ENCODE data around the gene SLC16A2.

Gene SLC16A2

DNA sequence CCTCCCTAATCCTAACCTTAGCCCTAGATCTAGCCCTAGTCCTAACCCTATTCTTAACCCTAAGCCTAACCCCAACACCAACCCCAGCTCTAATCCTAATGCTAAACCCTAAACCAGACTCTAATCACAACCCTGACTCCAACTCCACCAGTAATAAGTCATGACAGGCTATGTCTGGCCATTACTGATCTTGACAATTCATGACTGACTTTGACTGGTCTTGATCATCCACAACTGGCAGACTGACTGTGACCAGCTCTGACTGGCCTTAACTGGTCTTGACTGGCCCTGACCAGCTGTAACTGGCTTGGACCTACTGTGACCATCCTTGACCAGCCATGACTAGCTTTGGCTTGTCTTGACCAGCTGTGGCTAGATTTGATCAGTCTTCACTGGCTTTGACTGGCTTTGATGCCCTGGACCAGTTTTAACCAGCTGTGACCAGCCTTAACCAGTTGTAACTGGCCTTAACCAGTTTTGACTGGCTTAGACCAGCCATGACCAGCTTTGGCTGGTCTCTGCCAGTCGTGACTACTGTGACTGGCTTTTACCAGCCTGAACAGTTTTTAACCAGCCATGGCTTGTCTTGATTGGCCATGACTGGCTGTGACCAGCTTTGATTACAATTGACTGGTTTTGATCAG, 124.7 kb downstream of the SLC16A2 start:
- Histone ChIP-seq H3K79me2 (ENCODE audit: insufficient read depth, low read length) (no peaks in the 10 kb centered on the region), H3K4me2 (ENCODE audit: insufficient read depth, low read length) (no peak overlapping the region), H3K27ac (ENCODE audit: low read length) (no peak overlapping the region), H3K9me3 (ENCODE audit: insufficient read depth, low read length, severe bottlenecking) (no peaks in the 10 kb centered on the region), H2AFZ (ENCODE audit: low read depth, low read length) (no peak overlapping the region), H3K4me3 (ENCODE audit: low read depth in 1 of 2, low read length in 2 of 2) (no peak overlapping the region), H3K4me1 (ENCODE audit: insufficient read depth, low read length) (peaks cover 4% of the 10 kb centered on the region; the same call in 1 of the 2 replicates), H3K36me3 (ENCODE audit: insufficient read depth, low read length) (no peaks in the 10 kb centered on the region), H3K27me3 (ENCODE audit: insufficient read depth, low read length, poor library complexity) (no peaks in the 10 kb centered on the region), H4K20me1 (ENCODE audit: insufficient read depth, low read length) (no peaks in the 10 kb centered on the region), H3K9ac (ENCODE audit: low read depth, low read length) (no peak overlapping the region)
- DNase-seq (no peak), ATAC-seq (ENCODE audit: insufficient read depth, low read depth) (no peak)
- TF ChIP-seq, protein P1, sequence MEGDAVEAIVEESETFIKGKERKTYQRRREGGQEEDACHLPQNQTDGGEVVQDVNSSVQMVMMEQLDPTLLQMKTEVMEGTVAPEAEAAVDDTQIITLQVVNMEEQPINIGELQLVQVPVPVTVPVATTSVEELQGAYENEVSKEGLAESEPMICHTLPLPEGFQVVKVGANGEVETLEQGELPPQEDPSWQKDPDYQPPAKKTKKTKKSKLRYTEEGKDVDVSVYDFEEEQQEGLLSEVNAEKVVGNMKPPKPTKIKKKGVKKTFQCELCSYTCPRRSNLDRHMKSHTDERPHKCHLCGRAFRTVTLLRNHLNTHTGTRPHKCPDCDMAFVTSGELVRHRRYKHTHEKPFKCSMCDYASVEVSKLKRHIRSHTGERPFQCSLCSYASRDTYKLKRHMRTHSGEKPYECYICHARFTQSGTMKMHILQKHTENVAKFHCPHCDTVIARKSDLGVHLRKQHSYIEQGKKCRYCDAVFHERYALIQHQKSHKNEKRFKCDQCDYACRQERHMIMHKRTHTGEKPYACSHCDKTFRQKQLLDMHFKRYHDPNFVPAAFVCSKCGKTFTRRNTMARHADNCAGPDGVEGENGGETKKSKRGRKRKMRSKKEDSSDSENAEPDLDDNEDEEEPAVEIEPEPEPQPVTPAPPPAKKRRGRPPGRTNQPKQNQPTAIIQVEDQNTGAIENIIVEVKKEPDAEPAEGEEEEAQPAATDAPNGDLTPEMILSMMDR (IDR thresholded peaks at IDR 0.05; ENCODE audit: borderline replicate concordance, extremely low read depth, low read length, poor library complexity, severe bottlenecking), result no peak
- no peak for TF ChIP-seq EZH2 (IDR thresholded peaks at IDR 0.05; ENCODE audit: borderline replicate concordance, low read depth, low read length, severe bottlenecking)

DNA sequence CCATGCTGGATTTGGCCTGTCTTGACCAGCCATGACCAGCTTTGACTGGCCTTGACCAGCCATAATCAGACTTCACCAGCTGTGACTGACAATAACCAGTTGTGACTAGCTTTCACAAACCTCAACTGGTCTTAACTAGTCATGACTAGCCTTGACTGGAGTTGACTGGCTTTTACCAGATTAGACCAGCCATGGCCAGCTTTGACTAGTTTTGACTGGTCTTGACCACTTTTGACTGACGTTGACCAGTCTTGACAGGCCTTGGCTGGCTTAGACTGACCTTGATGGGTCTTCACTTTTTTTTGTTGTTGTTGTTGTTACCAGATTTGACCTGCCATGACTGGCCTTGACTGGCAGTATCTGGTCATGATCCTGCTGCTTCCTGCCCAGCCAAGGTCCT, 125.7 kb downstream of the SLC16A2 start:
- Histone ChIP-seq H3K4me2 (ENCODE audit: insufficient read depth, low read length) (no peak overlapping the region), H3K27me3 (ENCODE audit: insufficient read depth, low read length, poor library complexity) (no peaks in the 10 kb centered on the region), H3K79me2 (ENCODE audit: insufficient read depth, low read length) (no peaks in the 10 kb centered on the region), H3K9ac (ENCODE audit: low read depth, low read length) (no peak overlapping the region), H3K36me3 (ENCODE audit: insufficient read depth, low read length) (no peaks in the 10 kb centered on the region), H4K20me1 (ENCODE audit: insufficient read depth, low read length) (no peaks in the 10 kb centered on the region), H2AFZ (ENCODE audit: low read depth, low read length) (no peak overlapping the region), H3K4me1 (ENCODE audit: insufficient read depth, low read length) (peaks cover 4% of the 10 kb centered on the region; the same call in 1 of the 2 replicates), H3K4me3 (ENCODE audit: low read depth in 1 of 2, low read length in 2 of 2) (no peak overlapping the region), H3K27ac (ENCODE audit: low read length) (no peak overlapping the region), H3K9me3 (ENCODE audit: insufficient read depth, low read length, severe bottlenecking) (no peaks in the 10 kb centered on the region)
- no peak for TF ChIP-seq EZH2 (IDR thresholded peaks at IDR 0.05; ENCODE audit: borderline replicate concordance, low read depth, low read length, severe bottlenecking)
- TF ChIP-seq, protein P1 (IDR thresholded peaks at IDR 0.05; ENCODE audit: borderline replicate concordance, extremely low read depth, low read length, poor library complexity, severe bottlenecking), result no peak
- ATAC-seq (ENCODE audit: insufficient read depth, low read depth), result no peak
- no peak for DNase-seq

DNA sequence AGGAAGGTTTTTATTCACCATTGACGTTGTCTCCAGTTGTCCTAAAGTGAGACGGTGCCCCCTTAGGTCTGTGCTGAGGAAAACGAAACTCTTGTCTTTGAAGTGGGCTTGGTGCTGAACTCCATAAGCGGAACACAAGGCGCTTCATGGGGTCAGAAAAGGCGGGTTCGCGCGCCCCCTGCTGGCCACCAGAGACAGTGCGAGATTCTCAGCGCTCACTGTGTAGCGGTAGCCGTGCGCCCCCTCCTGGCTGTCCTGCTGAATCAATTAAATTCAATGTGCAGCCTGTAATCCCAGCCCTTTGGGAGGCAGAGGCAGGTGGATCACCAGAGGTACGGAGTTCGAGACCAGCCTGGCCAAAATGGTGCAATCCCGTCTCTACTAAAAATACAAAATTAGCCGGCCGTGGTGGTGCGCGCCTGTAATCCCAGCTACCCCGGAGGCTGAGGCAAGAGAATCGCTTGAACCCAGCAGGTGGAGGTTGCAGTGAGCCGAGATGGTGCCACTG, 129.1 kb downstream of the SLC16A2 start:
- Histone ChIP-seq H3K4me1 (ENCODE audit: insufficient read depth, low read length) (peaks cover 4% of the 10 kb centered on the region; the same call in 1 of the 2 replicates), H3K4me3 (ENCODE audit: low read depth in 1 of 2, low read length in 2 of 2) (peak overlapping the region in 1 of 2 experiments; percentile 49; a peak in 2 of 4 replicates), H2AFZ (ENCODE audit: low read depth, low read length) (peak overlapping the region; percentile 79), H3K4me2 (ENCODE audit: insufficient read depth, low read length) (peak overlapping the region; percentile 69), H3K27me3 (ENCODE audit: insufficient read depth, low read length, poor library complexity) (no peaks in the 10 kb centered on the region), H4K20me1 (ENCODE audit: insufficient read depth, low read length) (no peaks in the 10 kb centered on the region), H3K9me3 (ENCODE audit: insufficient read depth, low read length, severe bottlenecking) (no peaks in the 10 kb centered on the region), H3K36me3 (ENCODE audit: insufficient read depth, low read length) (no peaks in the 10 kb centered on the region), H3K79me2 (ENCODE audit: insufficient read depth, low read length) (no peaks in the 10 kb centered on the region), H3K27ac (ENCODE audit: low read length) (peak overlapping the region; percentile 52; the same call in 1 of the 2 replicates), H3K9ac (ENCODE audit: low read depth, low read length) (0 out of 2 replicates have a peak overlapping the region, but pooled peaks have one; percentile 28)
- ATAC-seq (ENCODE audit: insufficient read depth, low read depth) (peak; percentile 97), DNase-seq (peak; percentile 84)
- TF ChIP-seq, protein P1 (IDR thresholded peaks at IDR 0.05; ENCODE audit: borderline replicate concordance, extremely low read depth, low read length, poor library complexity, severe bottlenecking), result peak; percentile 93
- TF ChIP-seq EZH2 (IDR thresholded peaks at IDR 0.05; ENCODE audit: borderline replicate concordance, low read depth, low read length, severe bottlenecking), result no peak

Measured in DND-41 (cell line).